LNCaP clone FGC (cell line): ENCODE measurements around the gene GAREM1.
"Not testable (repeated sequence)": the region's sequence is repeated elsewhere in the genome, so short reads cannot be mapped to it uniquely, and the experiment has no call there.

Experiments used
- DNase-seq: peaks from one replicate; pipeline ENCODE4 v3.0.0-alpha.2; 2011; ENCODE audit warnings: low read depth
- H3K4me3 ChIP-seq: 2 replicates; pipeline ENCODE4 v1.5.1; 2011; ENCODE audit warnings: mild to moderate bottlenecking, low read depth, low read length, control low read depth
- TF ChIP-seq, protein P1 (sequence below): IDR thresholded peaks from 2 replicates; pipeline ENCODE4 v1.5.1; 2012; ENCODE audit warnings: mild to moderate bottlenecking; ENCODE audit not compliant: control insufficient read depth, insufficient read depth; ENCODE audit errors: extremely low read depth

Gene GAREM1

GRCh38 chr18:32293107-32293506, 177.6 kb downstream of the GAREM1 start:
- H3K4me3 ChIP-seq: no peak overlapping the region
- TF ChIP-seq, protein P1, sequence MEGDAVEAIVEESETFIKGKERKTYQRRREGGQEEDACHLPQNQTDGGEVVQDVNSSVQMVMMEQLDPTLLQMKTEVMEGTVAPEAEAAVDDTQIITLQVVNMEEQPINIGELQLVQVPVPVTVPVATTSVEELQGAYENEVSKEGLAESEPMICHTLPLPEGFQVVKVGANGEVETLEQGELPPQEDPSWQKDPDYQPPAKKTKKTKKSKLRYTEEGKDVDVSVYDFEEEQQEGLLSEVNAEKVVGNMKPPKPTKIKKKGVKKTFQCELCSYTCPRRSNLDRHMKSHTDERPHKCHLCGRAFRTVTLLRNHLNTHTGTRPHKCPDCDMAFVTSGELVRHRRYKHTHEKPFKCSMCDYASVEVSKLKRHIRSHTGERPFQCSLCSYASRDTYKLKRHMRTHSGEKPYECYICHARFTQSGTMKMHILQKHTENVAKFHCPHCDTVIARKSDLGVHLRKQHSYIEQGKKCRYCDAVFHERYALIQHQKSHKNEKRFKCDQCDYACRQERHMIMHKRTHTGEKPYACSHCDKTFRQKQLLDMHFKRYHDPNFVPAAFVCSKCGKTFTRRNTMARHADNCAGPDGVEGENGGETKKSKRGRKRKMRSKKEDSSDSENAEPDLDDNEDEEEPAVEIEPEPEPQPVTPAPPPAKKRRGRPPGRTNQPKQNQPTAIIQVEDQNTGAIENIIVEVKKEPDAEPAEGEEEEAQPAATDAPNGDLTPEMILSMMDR: no peak
- no peak for DNase-seq

DNA sequence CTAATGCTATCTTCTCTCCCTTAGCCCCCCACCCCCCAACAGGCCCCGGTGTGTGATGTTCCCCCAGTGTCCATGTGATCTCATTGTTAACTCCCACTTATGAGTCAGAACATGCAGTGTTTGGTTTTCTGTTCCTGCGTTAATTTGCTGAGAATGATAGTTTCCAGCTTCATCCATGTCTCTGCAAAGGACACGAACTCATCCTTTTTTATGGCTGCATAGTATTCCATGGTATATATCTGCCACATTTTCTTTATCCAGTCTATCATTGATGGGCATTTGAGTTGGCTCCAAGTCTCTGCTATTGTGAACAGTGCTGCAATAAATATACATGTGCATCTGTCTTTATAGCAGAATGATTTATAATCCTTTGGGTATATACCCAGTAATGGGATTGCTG, 179.1 kb downstream of the GAREM1 start:
- H3K4me3 ChIP-seq, DNase-seq: not testable (repeated sequence)

DNA sequence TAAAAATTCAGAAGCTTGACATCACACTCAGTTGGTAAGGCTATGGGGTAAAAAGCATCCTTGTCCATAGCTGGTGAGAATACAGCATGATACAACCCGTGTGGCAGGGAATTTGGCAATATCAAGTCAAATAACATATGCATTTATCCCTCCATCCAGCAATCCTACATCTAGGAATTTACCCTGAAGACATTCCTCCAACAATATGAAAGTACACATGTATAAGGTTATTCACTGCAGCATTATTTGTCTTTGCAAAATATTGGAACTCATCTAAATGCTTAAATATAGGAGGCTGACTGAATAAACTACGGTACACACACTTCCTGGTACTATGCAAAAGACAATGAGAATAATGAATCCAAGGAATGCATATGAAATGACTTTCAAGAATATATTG, 179.9 kb downstream of the GAREM1 start:
- TF ChIP-seq, protein P1: no peak
- no peak overlapping the region for H3K4me3 ChIP-seq
- no peak for DNase-seq

- peak; percentile 31 for DNase-seq
- TF ChIP-seq, protein P1: peak; percentile 79
Measured at GRCh38 chr18:32289483-32290075, 181.1 kb downstream of the GAREM1 start.

GRCh38 chr18:32287873-32288272, 182.8 kb downstream of the GAREM1 start:
- no peak overlapping the region for H3K4me3 ChIP-seq
- DNase-seq: no peak
- TF ChIP-seq, protein P1: no peak

More at GRCh38 chr18:32289483-32290075, 181.1 kb downstream of the GAREM1 start:
- no peak overlapping the region for H3K4me3 ChIP-seq

DNA sequence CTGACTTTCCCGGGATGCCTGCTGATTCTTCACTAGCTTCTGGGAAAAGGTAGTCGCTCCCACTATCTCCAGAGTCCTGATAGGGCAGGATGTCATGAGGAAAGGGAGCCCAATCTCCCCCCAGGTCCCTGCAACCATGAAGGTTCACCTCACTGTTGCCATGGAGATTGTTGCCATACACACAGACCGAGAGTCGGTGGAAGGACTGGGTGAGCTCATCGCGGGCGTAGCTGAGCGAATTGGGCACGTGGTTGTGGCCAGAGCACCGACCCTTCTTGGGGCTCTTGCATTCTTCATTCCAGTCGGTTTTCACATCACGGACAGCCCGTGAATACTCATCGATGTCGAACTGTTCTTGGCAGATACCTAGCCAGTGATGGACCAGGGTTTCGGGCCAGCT, 183.4 kb downstream of the GAREM1 start:
- TF ChIP-seq, protein P1: no peak
- no peak overlapping the region for H3K4me3 ChIP-seq
- no peak for DNase-seq

DNA sequence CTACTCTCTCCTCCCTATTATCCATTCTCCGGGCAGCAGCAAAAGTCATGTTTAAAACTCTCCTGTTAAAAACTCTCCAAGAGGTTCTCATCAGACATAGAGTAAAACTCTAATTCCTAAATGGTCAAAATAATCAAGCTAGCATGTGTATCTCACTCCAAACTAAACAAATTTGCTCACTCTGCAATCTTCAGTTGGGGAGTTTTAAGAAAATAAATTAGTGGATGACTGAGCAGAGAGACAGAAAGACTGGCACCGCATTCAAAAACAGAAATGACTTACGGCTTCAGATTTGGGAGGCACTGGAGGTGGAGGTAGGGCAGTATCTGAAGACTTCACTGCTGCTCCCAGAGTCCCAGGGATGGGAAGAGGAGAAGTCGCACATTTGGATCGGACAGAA, 183.9 kb downstream of the GAREM1 start:
- TF ChIP-seq, protein P1: no peak
- no peak for DNase-seq
- H3K4me3 ChIP-seq: no peak overlapping the region
